H7 (cell line): ENCODE data around the gene SHC2. TPM values are rescaled to one million over a fixed set of nuclear protein-coding genes. Genes with fewer than 3 reads are reported as not detected.
"Not testable (repeated sequence)": the region's sequence is repeated elsewhere in the genome, so short reads cannot be mapped to it uniquely, and the experiment has no call there.

ENCODE experiments used
- DNase-seq: peaks from one replicate; pipeline ENCODE4 v3.0.0; 2012
- H3K27me3 ChIP-seq: 2 replicates; pipeline ENCODE4 v1.6.0; 2011; ENCODE audit warnings: mild to moderate bottlenecking, low read length; ENCODE audit not compliant: control insufficient read depth, insufficient read depth
- H3K36me3 ChIP-seq: replicated peaks from 2 replicates; pipeline ENCODE4 v1.5.1; 2011; ENCODE audit warnings: low read length; ENCODE audit not compliant: control insufficient read depth, insufficient read depth
- H3K4me3 ChIP-seq: 2 replicates; pipeline ENCODE4 v1.5.1; 2011; ENCODE audit warnings: low read depth, mild to moderate bottlenecking, control low read depth, low read length, moderate library complexity; ENCODE audit not compliant: insufficient read depth
- total RNA-seq: library from RNA; depleted of rRNA; stranded (reverse); fragments of >200 nt; shearing (Covaris generic); gene quantifications from 2 replicates; pipeline ENCODE4 v1.2.3, GENCODE V29; 2014

The SHC2 gene
- total RNA-seq, 1 experiment from 2014 or later, result 5.3 TPM

DNA sequence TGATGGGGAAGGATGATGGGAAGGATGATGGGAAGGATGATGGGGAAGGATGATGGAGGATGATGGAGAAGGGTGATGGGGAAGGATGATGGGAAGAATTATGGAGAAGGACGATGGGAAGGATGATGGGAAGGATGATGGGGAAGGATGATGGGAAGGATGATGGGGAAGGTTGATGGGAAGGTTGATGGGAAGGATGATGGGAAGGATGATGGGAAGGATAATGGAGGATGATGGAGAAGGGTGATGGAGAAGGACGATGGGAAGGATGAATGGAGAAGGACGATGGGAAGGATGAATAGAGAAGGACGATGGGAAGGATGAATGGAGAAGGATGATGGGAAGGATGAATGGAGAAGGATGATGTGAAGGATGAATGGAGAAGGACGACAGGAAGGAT, 65.4 kb downstream of the SHC2 start:
- DNase-seq, result no peak
- no peaks in the 10 kb centered on the region for H3K27me3 ChIP-seq
- no peaks in the 10 kb centered on the region for H3K36me3 ChIP-seq
- H3K4me3 ChIP-seq, result no peak overlapping the region

DNA sequence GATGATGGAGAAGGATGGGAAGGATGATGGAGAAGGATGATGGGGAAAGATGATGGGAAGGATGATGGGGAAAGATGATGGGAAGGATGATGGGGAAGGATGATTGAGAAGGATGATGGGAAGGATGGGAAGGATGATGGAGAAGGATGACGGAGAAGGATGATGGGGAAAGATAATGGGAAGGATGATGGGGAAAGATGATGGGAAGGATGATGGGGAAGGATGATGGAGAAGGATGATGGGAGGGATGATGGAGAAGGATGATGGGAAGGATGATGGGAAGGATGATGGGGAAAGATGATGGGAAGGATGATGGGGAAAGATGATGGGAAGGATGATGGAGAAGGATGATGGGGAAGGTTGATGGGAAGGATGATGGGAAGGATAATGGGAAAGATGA, 66.0 kb downstream of the SHC2 start:
- H3K27me3 ChIP-seq, H3K4me3 ChIP-seq, H3K36me3 ChIP-seq, DNase-seq: not testable (repeated sequence)

DNA sequence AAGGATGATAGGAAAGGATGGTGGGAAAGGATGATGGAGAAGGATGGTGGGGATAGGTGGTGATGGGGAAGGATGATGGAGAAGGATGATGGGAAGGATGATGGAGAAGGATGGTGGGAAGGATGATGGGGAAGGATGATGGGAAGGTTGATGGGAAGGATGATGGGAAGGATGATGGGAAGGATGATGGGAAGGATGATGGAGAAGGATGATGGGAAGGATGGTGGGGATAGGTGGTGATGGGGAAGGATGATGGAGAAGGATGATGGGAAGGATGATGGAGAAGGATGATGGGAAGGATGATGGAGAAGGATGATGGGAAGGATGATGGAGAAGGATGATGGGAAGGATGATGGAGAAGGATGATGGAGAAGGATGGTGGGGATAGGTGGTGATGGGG, 67.3 kb downstream of the SHC2 start:
- not testable (repeated sequence) for DNase-seq, H3K36me3 ChIP-seq, H3K4me3 ChIP-seq, H3K27me3 ChIP-seq

DNA sequence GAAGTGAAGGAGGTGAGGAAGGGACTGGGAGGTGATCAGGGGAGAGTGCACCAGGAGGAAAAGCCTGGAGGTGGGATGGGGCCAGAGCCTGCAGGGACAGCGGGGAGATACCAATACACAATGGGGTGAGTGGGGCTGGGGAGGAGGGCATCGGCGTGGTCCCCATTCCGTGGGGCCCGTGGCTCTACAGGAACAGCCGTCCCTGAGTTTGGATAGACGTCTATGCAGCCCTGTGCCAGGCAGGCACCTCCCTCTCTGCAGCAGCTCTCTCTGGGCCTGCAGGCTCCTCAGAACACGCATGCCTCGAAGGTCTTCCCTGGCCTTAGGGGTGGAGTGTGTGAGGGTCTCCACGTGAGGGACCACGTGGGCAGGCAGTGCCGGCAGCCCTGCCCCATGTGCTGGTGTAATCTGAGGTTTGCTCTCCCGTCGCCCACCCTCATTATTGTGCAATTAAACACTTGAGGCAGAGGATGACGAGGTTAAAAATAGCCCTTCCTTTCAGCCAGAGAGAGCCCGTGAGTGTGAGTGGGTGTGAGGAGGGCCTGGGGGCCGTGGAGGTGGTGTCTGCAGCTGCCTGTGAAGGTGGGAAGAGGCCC, 68.4 kb downstream of the SHC2 start:
- Histone ChIP-seq H3K27me3 (no peaks in the 10 kb centered on the region), H3K4me3 (no peak overlapping the region), H3K36me3 (no peaks in the 10 kb centered on the region)
- DNase-seq, result no peak

DNA sequence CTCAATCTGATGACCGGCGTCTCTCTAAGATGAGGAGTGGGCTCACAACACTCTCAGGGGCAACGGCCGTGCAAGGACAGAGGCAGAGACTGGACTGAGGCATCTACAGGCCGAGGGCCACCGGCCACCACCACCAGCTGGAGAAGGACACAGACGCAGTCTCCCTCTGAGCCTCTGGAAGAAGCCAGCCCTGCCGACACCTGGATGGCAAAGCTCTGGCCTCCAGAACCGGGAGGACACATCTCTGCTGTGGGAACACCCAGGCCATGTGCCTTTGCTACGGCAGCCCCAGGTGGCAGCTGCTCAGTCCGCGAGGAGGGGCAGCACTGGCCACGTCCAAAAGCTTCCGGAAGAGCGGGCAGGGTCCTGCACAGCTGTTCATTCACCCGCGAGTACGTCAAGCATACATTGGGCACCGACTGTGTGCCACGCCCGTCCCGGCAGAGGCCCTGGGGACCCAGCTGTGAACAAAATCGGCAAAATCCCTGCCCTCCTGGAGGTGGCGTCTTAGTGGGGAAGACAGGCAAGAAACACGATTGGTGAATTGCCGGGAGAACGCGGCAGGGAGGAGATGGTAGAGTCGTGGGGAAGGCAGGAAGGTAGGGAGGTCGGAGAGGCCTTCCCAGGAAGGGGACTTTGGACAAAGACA, 69.0 kb downstream of the SHC2 start:
- H3K36me3 ChIP-seq, result no peaks in the 10 kb centered on the region
- no peak for DNase-seq
- H3K4me3 ChIP-seq, result no peak overlapping the region

DNA sequence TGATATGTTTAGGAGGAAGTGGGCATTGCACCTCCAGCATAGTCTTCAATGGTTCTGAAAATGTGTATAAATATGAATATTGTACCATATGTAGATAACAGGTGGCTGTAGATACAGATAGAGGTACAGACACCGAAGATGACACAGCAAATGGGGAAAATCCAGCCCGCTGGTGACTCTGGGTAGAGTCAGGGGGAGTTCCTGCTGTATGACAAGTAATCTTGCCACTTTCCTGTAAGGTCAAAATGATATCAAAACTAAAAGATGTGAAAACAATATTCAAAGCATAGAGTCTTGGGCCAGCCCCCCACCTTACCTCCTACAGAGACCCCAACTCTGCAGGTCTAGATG, 69.7 kb downstream of the SHC2 start:
- Histone ChIP-seq H3K36me3 (no peaks in the 10 kb centered on the region), H3K27me3 (no peaks in the 10 kb centered on the region), H3K4me3 (no peak overlapping the region)
- no peak for DNase-seq

More for the DNA sequence above, 69.0 kb downstream of the SHC2 start:
- no peaks in the 10 kb centered on the region for H3K27me3 ChIP-seq

DNA sequence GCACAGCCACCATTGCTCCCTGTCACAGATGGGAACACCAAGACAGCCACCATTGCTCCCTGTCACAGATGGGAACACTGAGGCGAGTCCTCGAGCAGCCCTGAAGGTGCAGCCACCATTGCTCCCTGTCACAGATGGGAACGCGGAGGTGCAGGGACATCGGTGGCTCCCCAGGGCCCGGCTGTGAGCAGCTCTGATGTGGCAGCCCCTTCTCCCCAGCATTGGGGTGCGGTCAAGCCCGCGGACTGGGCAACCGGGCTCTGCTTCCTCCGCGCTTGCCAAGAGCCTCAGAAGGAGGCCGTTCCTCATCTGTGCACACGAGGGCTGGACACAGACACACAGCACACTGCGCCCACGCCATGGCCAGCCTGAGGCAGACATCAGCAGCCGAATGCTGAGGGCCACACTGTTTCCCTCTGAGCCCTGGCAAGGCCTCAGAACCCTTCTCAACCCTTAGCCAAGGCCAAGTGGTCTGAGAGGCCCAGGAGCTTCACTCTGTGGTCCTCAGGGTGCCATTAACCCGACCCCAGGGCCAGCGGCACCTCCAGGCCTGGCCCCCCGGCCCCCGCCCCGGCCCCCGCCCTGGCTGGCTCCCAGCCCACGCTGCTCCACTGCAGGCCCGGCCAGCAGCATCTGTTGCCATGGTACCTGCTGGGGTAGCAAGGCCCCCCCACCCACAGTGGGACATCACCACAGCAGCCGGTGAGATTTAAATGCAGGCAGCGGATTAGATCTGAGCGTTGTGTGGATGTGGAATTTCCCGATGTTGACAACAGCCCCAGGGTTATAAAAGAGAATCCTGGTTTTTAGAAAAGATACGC, 70.2 kb downstream of the SHC2 start:
- Histone ChIP-seq H3K27me3 (no peaks in the 10 kb centered on the region), H3K36me3 (no peaks in the 10 kb centered on the region)
- no peak for DNase-seq

DNA sequence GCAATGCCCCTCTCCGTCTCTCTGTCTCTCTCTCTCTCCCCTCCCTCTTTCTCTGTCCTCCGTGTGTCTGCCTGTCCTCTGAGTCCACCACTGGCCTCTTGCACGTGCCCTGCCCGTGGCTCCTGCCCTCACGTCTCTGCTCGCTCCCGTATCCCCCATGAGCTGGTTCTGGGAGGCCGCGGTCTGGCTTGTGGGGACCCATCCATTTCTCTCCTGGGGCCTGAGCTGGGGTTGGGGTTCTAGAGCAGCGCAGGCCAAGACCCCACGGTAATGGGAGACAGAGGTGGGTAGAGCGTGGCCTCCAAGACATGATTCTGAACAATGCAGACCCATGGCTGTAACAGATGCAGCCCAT, 70.9 kb downstream of the SHC2 start:
- DNase-seq, result no peak
- Histone ChIP-seq H3K27me3 (no peaks in the 10 kb centered on the region), H3K4me3 (no peak overlapping the region), H3K36me3 (no peaks in the 10 kb centered on the region)

More for the DNA sequence above, 70.2 kb downstream of the SHC2 start:
- H3K4me3 ChIP-seq, result no peak overlapping the region

DNA sequence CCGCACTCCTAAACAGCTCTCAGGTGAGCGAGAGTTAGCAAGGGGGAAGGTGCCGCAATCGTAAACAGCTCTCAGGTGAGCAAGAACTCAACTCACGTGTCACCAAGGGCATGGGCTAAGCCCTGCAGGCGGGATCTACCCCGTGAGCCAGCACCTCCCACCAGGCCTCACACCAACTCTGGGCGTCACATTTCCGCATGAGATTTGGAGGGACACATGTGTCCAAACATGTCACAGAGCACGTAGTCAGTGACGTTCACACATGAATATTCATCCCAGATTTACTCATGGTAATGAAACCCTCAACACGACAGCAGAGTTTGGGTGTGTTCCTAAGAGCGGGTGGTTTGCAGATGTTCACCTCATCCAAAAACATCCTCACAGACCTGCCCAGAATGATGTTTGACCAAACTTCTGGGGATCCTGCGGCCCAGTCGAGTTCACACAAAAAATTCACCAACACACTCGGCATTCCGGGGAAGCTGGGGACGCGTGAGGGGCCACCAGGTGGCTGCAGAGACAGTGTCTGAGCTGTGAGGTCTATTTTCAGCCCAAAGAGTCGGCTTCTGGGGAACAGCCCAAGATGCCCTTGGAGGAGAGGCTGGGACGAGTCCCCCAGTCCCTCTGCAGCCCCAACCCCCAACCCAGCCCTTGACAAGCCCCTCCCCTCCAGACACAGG, 71.4 kb downstream of the SHC2 start:
- Histone ChIP-seq H3K4me3 (no peak overlapping the region), H3K36me3 (no peaks in the 10 kb centered on the region), H3K27me3 (no peaks in the 10 kb centered on the region)
- peak; percentile 66 for DNase-seq

DNA sequence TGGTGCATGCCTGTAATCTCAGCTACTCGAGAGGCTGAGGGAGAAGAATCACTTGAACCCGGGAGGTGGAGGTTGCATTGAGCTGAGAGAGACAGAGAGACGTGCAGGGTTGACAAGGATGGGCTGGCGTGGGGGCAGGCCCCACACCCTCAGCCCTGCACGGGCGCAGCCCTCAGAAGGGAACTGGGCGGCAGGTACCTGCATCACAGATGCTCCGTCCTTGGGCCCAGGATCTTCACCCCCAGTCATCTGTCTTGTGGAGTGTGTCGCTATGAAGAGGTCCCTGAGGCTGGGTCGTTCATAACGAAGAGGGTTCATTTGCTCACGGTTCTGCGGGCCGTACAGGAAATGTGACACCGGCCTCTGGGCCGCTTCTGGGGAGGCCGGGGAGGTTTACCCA, 72.1 kb downstream of the SHC2 start:
- no peak for DNase-seq
- Histone ChIP-seq H3K36me3 (no peaks in the 10 kb centered on the region), H3K27me3 (no peaks in the 10 kb centered on the region), H3K4me3 (no peak overlapping the region)

DNA sequence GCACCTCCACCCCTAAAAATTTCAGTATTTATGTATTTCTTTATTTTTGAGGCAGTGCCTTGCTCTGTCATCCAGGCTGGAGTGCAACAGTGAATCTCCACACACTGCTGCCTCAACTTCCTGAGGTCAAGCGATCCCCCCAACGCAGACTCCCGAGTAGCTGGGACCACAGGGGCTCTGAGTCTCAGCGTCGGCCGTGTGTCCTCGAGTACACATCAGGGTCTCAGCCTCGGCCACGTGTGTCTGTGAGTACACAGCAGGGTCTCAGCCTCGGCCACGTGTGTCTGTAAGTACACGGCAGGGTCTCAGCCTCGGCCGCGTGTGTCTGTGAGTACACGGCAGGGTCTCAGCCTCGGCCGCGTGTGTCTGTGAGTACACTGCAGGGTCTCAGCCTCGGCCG, 73.1 kb downstream of the SHC2 start:
- no peak for DNase-seq
- Histone ChIP-seq H3K36me3 (no peaks in the 10 kb centered on the region), H3K27me3 (no peaks in the 10 kb centered on the region), H3K4me3 (no peak overlapping the region)

DNA sequence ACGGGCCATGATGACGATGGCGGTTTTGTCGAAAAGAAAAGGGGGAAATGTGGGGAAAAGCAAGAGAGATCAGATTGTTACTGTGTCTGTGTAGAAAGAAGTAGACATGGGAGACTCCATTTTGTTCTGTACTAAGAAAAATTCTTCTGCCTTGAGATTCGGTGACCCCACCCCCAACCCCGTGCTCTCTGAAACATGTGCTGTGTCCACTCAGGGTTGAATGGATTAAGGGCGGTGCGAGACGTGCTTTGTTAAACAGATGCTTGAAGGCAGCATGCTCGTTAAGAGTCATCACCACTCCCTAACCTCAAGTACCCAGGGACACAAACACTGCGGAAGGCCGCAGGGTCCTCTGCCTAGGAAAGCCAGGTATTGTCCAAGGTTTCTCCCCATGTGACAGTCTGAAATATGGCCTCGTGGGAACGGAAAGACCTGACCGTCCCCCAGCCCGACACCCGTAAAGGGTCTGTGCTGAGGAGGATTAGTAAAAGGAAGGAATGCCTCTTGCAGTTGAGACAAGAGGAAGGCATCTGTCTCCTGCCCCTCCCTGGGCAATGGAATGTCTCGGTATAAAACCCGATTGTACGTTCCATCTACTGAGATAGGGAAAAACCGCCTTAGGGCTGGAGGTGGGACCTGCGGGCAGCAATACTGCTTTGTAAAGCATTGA, 74.1 kb downstream of the SHC2 start:
- not testable (repeated sequence) for H3K36me3 ChIP-seq, H3K27me3 ChIP-seq, H3K4me3 ChIP-seq, DNase-seq

DNA sequence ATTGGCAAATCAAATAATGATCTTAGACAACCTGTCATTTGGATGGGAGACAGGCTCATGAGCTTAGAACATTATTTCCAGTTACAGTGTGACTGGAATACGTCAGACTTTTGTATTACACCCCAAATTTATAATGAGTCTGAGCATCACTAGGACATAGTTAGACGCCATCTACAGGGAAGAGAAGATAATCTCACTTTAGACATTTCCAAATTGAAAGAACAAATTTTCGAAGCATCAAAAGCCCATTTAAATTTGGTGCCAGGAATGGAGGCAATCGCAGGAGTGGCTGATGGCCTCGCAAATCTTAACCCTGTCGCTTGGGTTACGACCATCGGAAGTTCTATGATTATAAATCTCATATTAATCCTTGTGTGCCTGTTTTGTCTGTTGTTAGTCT, 74.6 kb downstream of the SHC2 start:
- not testable (repeated sequence) for H3K36me3 ChIP-seq, H3K4me3 ChIP-seq, DNase-seq, H3K27me3 ChIP-seq

DNA sequence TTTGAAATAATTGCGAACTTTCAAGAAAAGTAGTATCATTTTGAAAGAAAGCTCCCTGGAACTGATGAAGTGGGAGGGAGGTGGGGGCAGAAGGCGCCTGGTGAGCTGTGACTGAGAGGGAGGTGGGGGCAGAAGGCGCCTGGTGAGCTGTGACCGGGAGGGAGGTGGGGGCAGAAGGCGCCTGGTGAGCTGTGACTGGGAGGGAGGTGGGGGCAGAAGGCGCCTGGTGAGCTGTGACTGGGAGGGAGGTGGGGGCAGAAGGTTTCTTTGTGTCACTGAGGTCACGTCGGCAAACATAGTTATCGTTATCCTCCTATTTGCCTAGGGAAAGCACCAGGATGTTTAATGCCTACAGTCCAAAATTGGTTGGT, 76.0 kb downstream of the SHC2 start:
- no peak overlapping the region for H3K4me3 ChIP-seq
- no peaks in the 10 kb centered on the region for H3K27me3 ChIP-seq
- DNase-seq, result no peak
- no peaks in the 10 kb centered on the region for H3K36me3 ChIP-seq
